Measurements from ENCODE around the gene HLA-DQB1. TPM values are rescaled to one million over a fixed set of nuclear protein-coding genes. Genes with fewer than 3 reads are reported as not detected.

HLA-DQB1 gene
- total RNA-seq, 1 experiment from 2014 or later: not detected

DNA sequence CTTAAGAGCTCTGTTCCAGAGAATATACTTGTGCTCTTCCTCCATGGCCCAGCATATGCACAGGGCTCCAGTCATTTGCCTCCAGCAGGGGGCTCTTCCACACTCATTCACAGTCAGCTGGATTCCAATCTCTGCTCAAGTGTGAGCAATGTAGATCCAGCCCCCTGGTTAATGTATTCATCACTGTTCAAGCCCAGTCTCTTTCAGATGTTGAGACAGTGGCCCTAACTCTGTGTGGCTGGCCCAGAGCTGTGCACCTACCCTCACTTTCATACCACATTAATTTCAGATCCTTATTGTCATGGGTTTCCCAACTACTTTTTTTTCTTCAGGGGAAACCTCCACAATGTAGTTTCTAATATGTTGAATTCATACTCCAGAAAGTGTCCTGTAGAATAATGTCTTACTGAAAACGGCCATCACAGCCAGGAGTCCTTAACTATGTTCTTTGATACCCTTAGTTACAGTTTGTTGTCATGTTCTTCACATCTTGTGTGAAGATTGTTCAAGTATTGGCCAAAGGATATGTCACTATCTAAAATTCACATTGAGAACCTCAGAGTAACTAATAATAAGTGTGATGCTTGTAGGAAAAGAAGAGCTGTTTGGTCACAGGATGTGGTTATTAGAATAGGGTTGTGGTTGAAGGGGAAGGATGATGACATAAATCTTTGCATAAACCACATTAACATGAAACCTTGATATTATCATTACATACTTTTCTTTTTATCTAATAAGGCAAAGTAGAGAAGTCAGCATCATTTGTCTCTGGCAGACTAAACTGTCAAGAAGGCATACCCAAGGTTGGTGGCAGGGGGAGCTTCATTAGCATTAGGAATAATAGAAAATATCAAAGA, 43.7 kb downstream of the HLA-DQB1 start:
- Histone ChIP-seq H3K27ac (ENCODE audit: low read length) (no peak overlapping the region), H3K4me3 (ENCODE audit: low read length) (no peak overlapping the region), H2AFZ (ENCODE audit: low read length) (no peak overlapping the region), H3K36me3 (ENCODE audit: low read depth, low read length) (no peaks in the 10 kb centered on the region), H3F3A (ENCODE audit: low read length, unreplicated experiment) (no peaks in the 10 kb centered on the region), H3K9me3 (ENCODE audit: low read length) (no peaks in the 10 kb centered on the region), H4K20me1 (ENCODE audit: low read length) (no peaks in the 10 kb centered on the region), H3K27me3 (ENCODE audit: low read length) (no peaks in the 10 kb centered on the region), H3K9ac (ENCODE audit: low read length) (no peak overlapping the region), H3K9me2 (replicated peaks; ENCODE audit: low read length) (no peaks in the 10 kb centered on the region), H3K79me2 (ENCODE audit: low read length) (no peaks in the 10 kb centered on the region), H3K4me1 (ENCODE audit: insufficient read depth, low read length) (no peaks in the 10 kb centered on the region), H3K4me2 (ENCODE audit: low read length) (no peak overlapping the region)
- DNase-seq: peak; percentile 18
- intact Hi-C loops (cut with micrococcal nuclease): loop anchor here (1.0 kb wide), 1 partner anchor 164 kb away; no protein-coding TSS in a partner anchor
- TF ChIP-seq, protein P1, sequence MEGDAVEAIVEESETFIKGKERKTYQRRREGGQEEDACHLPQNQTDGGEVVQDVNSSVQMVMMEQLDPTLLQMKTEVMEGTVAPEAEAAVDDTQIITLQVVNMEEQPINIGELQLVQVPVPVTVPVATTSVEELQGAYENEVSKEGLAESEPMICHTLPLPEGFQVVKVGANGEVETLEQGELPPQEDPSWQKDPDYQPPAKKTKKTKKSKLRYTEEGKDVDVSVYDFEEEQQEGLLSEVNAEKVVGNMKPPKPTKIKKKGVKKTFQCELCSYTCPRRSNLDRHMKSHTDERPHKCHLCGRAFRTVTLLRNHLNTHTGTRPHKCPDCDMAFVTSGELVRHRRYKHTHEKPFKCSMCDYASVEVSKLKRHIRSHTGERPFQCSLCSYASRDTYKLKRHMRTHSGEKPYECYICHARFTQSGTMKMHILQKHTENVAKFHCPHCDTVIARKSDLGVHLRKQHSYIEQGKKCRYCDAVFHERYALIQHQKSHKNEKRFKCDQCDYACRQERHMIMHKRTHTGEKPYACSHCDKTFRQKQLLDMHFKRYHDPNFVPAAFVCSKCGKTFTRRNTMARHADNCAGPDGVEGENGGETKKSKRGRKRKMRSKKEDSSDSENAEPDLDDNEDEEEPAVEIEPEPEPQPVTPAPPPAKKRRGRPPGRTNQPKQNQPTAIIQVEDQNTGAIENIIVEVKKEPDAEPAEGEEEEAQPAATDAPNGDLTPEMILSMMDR (conservative IDR thresholded peaks at IDR 0.05; ENCODE audit: low read depth, low read length): peak; percentile 47; the same call in 1 of the 2 replicates
- TF ChIP-seq EZH2 (IDR thresholded peaks at IDR 0.05; ENCODE audit: low read length, unreplicated experiment): no peak
- ChIA-PET CTCF (interaction anchor here (1.1 kb wide), 1 partner anchor 215 kb away, joined by 6 read pairs; the partner anchor contains the start of gene TAP2), POLR2A (ENCODE audit: unreplicated experiment) (no interaction called here)
- ATAC-seq: peak; percentile 64
- BruUV-seq (replicated peaks): no TSS peak

DNA sequence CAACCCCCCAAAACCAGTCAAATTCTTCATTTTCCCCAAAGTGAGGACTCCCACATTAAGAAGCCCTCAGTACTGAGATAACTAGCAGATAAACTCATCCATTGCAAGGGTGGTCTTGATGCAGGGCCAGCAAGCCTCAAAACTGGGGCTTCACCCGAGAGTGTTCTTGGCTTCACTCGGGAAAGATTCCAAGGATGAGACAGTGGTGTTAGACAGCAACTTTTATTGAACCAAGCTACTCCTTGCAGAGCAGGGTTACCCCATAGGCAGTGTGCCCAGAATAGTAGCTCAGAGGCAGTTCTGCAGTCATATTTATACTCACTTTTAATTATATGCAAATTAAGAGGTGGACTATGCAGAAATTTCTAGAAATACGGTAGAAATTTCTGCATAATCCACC, 45.1 kb downstream of the HLA-DQB1 start:
- no peaks in the 10 kb centered on the region for H3K27me3 ChIP-seq (ENCODE audit: low read length)
- no peaks in the 10 kb centered on the region for H3F3A ChIP-seq (ENCODE audit: low read length, unreplicated experiment)
- BruUV-seq (replicated peaks): no TSS peak
- no peaks in the 10 kb centered on the region for H3K4me1 ChIP-seq (ENCODE audit: insufficient read depth, low read length)
- no peaks in the 10 kb centered on the region for H3K9me3 ChIP-seq (ENCODE audit: low read length)
- no peak overlapping the region for H3K4me2 ChIP-seq (ENCODE audit: low read length)
- DNase-seq (no peak), ATAC-seq (no peak)
- H2AFZ ChIP-seq (ENCODE audit: low read length): no peak overlapping the region
- no peak overlapping the region for H3K9ac ChIP-seq (ENCODE audit: low read length)
- intact Hi-C loops (cut with micrococcal nuclease): no loop called here
- TF ChIP-seq, protein P1 (conservative IDR thresholded peaks at IDR 0.05; ENCODE audit: low read depth, low read length): no peak
- TF ChIP-seq EZH2phosphoT487 (IDR thresholded peaks at IDR 0.05; ENCODE audit: borderline replicate concordance, low read length): no peak
- no peak for TF ChIP-seq EZH2 (IDR thresholded peaks at IDR 0.05; ENCODE audit: low read length, unreplicated experiment)
- H4K20me1 ChIP-seq (ENCODE audit: low read length): no peaks in the 10 kb centered on the region
- CTCF ChIA-PET: interaction anchor here (1.1 kb wide), 1 partner anchor 217 kb away, joined by 6 read pairs; the partner anchor contains the start of gene TAP2
- no peak overlapping the region for H3K4me3 ChIP-seq (ENCODE audit: low read length)
- H3K36me3 ChIP-seq (ENCODE audit: low read depth, low read length): no peaks in the 10 kb centered on the region
- POLR2A ChIA-PET (ENCODE audit: unreplicated experiment): no interaction called here
- no peaks in the 10 kb centered on the region for H3K79me2 ChIP-seq (ENCODE audit: low read length)
- H3K9me2 ChIP-seq (replicated peaks; ENCODE audit: low read length): no peaks in the 10 kb centered on the region
- no peak overlapping the region for H3K27ac ChIP-seq (ENCODE audit: low read length)

DNA sequence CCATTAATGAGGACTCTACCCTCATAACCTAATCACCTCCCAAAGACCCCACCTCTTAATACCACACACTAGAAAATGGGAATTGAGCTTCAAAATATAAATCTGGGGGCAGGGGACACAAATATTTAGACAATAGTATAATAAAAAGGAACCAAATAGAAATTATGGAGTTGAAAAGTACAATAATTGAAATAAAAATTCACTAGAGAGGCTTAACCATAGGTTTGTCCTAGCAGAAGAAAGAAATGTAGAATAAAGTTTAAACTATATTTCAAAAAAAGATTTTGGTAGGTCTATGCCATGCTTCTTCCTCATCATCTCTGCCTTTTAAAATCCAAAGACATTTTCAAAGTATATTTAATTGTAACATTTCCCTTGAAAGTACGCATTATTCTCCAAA, 48.7 kb downstream of the HLA-DQB1 start:
- Histone ChIP-seq H3K9me2 (replicated peaks; ENCODE audit: low read length) (no peaks in the 10 kb centered on the region), H3K4me1 (ENCODE audit: insufficient read depth, low read length) (no peaks in the 10 kb centered on the region), H3F3A (ENCODE audit: low read length, unreplicated experiment) (no peaks in the 10 kb centered on the region), H3K27me3 (ENCODE audit: low read length) (no peaks in the 10 kb centered on the region), H4K20me1 (ENCODE audit: low read length) (no peaks in the 10 kb centered on the region), H3K4me2 (ENCODE audit: low read length) (no peak overlapping the region), H3K4me3 (ENCODE audit: low read length) (no peak overlapping the region), H3K79me2 (ENCODE audit: low read length) (no peaks in the 10 kb centered on the region), H3K36me3 (ENCODE audit: low read depth, low read length) (no peaks in the 10 kb centered on the region), H3K9me3 (ENCODE audit: low read length) (no peaks in the 10 kb centered on the region), H3K9ac (ENCODE audit: low read length) (no peak overlapping the region), H2AFZ (ENCODE audit: low read length) (no peak overlapping the region), H3K27ac (ENCODE audit: low read length) (no peak overlapping the region)
- BruUV-seq (replicated peaks): no TSS peak
- no peak for TF ChIP-seq EZH2phosphoT487 (IDR thresholded peaks at IDR 0.05; ENCODE audit: borderline replicate concordance, low read length)
- TF ChIP-seq, protein P1 (conservative IDR thresholded peaks at IDR 0.05; ENCODE audit: low read depth, low read length): no peak
- TF ChIP-seq EZH2 (IDR thresholded peaks at IDR 0.05; ENCODE audit: low read length, unreplicated experiment): no peak
- intact Hi-C loops (cut with micrococcal nuclease): no loop called here
- ChIA-PET CTCF (no interaction called here), POLR2A (ENCODE audit: unreplicated experiment) (no interaction called here)
- no peak for DNase-seq
- no peak for ATAC-seq

Measured in PC-3 (cell line).